BLaER1 treated with 17β-estradiol and CSF1 and Interleukin-3, amounts not matched to agents 10 nM and 100 nM (cell line): ENCODE measurements around the gene RECQL5.

Experiments
- H3K27ac ChIP-seq, 11 experiments: shearing (Covaris generic); formaldehyde crosslinking; 2 replicates each; pipeline ENCODE4 v1.8.1; 2022
- H3K27me3 ChIP-seq, 11 experiments: shearing (Covaris generic); formaldehyde crosslinking; 2 replicates each; pipeline ENCODE4 v1.8.1; 2022
- H3K36me3 ChIP-seq, 11 experiments: shearing (Covaris generic); formaldehyde crosslinking; 2 replicates each; pipeline ENCODE4 v1.8.1; 2022
- H3K4me1 ChIP-seq, 10 experiments: shearing (Covaris generic); formaldehyde crosslinking; 2 replicates each; pipeline ENCODE4 v1.8.1; 2022
- H3K4me2 ChIP-seq, 11 experiments: shearing (Covaris generic); formaldehyde crosslinking; 2 replicates each; pipeline ENCODE4 v1.8.1; 2022
- H3K4me3 ChIP-seq, 10 experiments: shearing (Covaris generic); formaldehyde crosslinking; 2 replicates each; pipeline ENCODE4 v1.8.1; 2022
- H3K9ac ChIP-seq, 11 experiments: shearing (Covaris generic); formaldehyde crosslinking; 2 replicates each; pipeline ENCODE4 v1.8.1; 2022
- H3K9me3 ChIP-seq, 11 experiments: shearing (Covaris generic); formaldehyde crosslinking; replicated peaks in 1 of 11; 2 replicates each; pipeline ENCODE4 v1.8.1; 2022
- H4K20me1 ChIP-seq, 11 experiments: shearing (Covaris generic); formaldehyde crosslinking; 2 replicates each; pipeline ENCODE4 v1.8.1; 2022
- Cebpa-rat ChIP-seq, 11 experiments: shearing (Covaris generic); IDR thresholded peaks; 2 replicates each; pipeline ENCODE4 v1.8.1; 2022

The RECQL5 gene

DNA sequence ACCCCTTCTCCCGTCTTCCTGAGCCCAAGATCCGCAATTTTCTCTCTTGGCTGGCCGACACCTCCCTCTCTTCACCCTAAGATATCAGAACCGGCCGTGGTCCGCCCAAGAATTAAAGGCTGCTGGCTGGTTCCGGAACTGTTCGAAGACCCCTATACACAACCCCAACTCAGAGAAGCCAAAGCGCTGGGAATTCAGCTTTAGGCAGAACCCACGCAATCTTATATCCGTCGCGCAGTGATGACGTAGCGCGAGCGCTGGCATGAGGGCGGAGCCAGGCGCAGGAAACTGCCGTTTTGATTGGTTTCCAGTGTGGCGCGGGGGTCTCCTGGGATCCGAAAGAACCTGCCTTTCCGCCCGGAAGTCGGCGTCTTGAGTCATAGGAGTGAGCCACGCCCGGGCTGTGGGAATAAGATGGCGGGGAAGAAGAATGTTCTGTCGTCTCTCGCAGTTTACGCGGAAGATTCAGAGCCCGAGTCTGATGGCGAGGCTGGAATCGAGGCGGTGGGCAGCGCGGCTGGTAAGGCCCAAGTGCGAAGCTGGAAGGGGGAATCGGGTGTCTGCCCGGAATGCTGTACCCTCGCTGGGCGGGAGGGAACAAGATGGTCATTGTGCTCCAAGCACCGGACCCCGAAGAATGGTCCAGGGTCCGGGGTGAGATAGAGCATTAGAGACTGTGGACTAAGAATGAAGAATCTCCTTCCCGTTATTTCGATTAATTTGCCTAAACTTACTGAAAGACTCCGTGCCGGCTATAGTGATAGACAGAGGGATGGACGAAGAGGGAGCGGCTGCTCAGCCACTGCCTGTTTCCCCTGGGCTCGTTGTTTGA, at the start of gene RECQL5, which contains the start of gene SAP30BP:
Gene RECQL5 (minus strand): TSS at position 196 of the 832 bp plus-strand sequence. CDS start 597 bp downstream, outside the sequence.
Gene SAP30BP (plus strand): TSS at position 380 of the 832 bp plus-strand sequence. CDS start 35 bp downstream, at position 415.
- Histone ChIP-seq H3K9ac (peak within 1 kb of the TSS; percentile 86 to 94 (median 91)), H3K27me3 (no peaks in the 10 kb centered on the region), H3K27ac (peak within 1 kb of the TSS; percentile 66 to 91 (median 88)), H3K36me3 (peaks cover 47 to 62% (median 52%) of the 10 kb centered on the region in 11 experiments), H3K4me2 (peak within 1 kb of the TSS; percentile 86 to 99 (median 92)), H4K20me1 (peaks cover 0 to 46% (median 18%) of the 10 kb centered on the region in 11 experiments; a peak in 15 of 22 replicates), H3K4me3 (peak within 1 kb of the TSS; percentile 77 to 97 (median 92)), H3K4me1 (peaks cover 22 to 40% (median 36%) of the 10 kb centered on the region in 10 experiments), H3K9me3 (no peaks in the 10 kb centered on the region)
- no peak for TF ChIP-seq Cebpa-rat (IDR thresholded peaks at IDR 0.05)

DNA sequence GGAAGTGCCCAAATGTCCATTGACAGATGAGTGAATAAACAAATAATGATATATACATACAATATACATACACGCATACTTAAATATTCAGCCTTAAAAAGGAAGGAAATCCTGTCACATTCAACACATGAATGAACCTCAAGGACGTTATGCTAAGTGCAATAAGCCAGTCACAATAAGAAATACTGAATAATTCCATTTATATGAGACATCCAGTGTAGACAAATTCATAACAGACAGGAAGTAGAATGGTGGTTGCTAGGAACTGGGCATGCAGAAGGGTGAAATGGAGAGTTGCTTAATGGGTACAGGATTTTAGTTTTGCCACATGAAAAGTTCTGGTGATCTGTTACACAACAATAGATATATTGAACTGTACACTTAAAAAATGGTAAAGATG, 45.5 kb upstream of the RECQL5 start:
- H3K4me2 ChIP-seq = peak overlapping the region in 7 of 11 experiments; percentile 7 to 44 (median 16); a peak in 10 of 22 replicates
- H3K9me3 ChIP-seq = no peaks in the 10 kb centered on the region
- H3K9ac ChIP-seq = no peak overlapping the region
- H3K4me1 ChIP-seq = peaks cover 6 to 27% (median 19%) of the 10 kb centered on the region in 10 experiments; a peak in 17 of 20 replicates
- no peaks in the 10 kb centered on the region for H3K27me3 ChIP-seq
- no peak overlapping the region for H3K4me3 ChIP-seq
- TF ChIP-seq Cebpa-rat (IDR thresholded peaks at IDR 0.05) = no peak
- peaks cover 0 to under 1% (median 0%) of the 10 kb centered on the region in 11 experiments; a peak in 1 of 22 replicates for H4K20me1 ChIP-seq
- no peak overlapping the region; a peak in 1 of 22 replicates for H3K27ac ChIP-seq
- H3K36me3 ChIP-seq = peaks cover 13 to 16% (median 15%) of the 10 kb centered on the region in 11 experiments

DNA sequence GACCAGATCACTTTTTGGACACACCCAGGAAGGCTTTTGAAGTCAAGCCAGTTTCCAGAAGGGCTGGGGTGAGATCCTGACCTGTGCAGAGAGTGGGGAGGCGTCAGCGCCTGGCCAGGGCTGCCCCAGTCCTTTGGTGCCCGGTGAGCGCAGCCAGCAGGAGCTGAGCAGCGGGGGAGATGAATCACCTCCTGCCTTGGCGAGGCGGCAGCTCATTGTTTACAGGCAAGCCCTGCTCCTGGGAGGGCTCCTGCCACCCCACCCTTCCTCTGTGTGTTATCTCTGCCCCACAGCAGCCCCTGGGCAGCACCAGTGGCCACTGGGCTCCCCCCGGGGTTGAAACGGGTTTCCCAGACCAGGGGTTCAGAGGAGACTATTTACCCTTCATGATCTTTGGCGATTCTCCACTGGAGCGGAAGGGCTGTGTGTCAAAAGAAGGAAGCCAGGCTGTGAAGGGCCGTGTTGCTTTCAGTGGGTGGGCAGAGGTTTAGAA, 40.2 kb upstream of the RECQL5 start:
- H3K4me1 ChIP-seq = peaks cover 0 to 35% (median 10%) of the 10 kb centered on the region in 10 experiments; a peak in 15 of 20 replicates
- peak overlapping the region in 5 of 11 experiments; percentile 6 to 43 (median 28); a peak in 7 of 22 replicates for H3K27ac ChIP-seq
- H3K9me3 ChIP-seq = no peaks in the 10 kb centered on the region
- peak overlapping the region in 2 of 11 experiments; percentile 9 to 18; a peak in 1 of 22 replicates for H3K4me2 ChIP-seq
- H3K9ac ChIP-seq = peak overlapping the region in 1 of 11 experiments; percentile 1; a peak in 2 of 22 replicates
- no peak for TF ChIP-seq Cebpa-rat (IDR thresholded peaks at IDR 0.05)
- no peak overlapping the region for H3K4me3 ChIP-seq
- no peaks in the 10 kb centered on the region for H3K27me3 ChIP-seq
- peaks cover 0 to 12% (median 0%) of the 10 kb centered on the region in 11 experiments; a peak in 2 of 22 replicates for H4K20me1 ChIP-seq
- H3K36me3 ChIP-seq = peaks cover 66 to 69% (median 68%) of the 10 kb centered on the region in 11 experiments

DNA sequence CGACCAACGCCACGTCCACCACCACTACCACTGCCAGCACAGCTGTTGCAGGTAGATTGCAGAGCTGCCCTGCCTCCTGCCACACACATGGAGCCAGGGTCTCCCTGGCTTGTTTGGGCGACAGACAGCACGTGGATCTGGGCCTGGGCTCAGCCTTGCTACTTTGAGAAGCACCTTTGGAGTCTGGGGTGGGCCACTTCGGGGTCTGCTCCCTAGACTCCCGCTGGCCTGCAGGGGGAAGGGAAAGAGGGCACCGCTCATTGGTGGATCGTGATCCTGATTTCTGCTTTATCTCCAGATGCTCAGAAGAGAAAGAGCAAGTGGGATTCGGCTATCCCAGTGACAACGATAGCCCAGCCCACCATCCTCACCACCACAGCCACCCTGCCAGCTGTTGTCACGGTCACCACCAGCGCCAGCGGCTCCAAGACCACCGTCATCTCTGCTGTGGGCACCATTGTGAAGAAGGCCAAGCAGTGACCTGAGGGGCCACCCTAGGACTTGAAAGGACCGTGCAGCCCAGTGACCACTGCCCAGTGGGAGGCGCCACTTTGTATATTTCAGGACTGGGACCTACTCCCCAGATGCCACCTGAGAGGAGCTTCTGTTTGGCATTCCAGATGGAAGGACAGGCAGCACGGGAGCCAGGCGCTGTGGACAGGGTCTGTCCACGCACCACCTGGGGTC, 39.2 kb upstream of the RECQL5 start:
- Histone ChIP-seq H3K9ac (no peak overlapping the region), H3K36me3 (peaks cover 76 to 79% (median 77%) of the 10 kb centered on the region in 11 experiments), H3K4me2 (no peak overlapping the region), H4K20me1 (peaks cover 0 to 12% (median 0%) of the 10 kb centered on the region in 11 experiments; a peak in 2 of 22 replicates), H3K27me3 (no peaks in the 10 kb centered on the region), H3K9me3 (no peaks in the 10 kb centered on the region), H3K27ac (0 out of 22 replicates have a peak overlapping the region, but pooled peaks of 1 of the 11 experiments have one; percentile 43), H3K4me1 (peaks cover 0 to 30% (median 4%) of the 10 kb centered on the region in 10 experiments; a peak in 9 of 20 replicates), H3K4me3 (no peak overlapping the region)
- TF ChIP-seq Cebpa-rat (IDR thresholded peaks at IDR 0.05) = no peak

DNA sequence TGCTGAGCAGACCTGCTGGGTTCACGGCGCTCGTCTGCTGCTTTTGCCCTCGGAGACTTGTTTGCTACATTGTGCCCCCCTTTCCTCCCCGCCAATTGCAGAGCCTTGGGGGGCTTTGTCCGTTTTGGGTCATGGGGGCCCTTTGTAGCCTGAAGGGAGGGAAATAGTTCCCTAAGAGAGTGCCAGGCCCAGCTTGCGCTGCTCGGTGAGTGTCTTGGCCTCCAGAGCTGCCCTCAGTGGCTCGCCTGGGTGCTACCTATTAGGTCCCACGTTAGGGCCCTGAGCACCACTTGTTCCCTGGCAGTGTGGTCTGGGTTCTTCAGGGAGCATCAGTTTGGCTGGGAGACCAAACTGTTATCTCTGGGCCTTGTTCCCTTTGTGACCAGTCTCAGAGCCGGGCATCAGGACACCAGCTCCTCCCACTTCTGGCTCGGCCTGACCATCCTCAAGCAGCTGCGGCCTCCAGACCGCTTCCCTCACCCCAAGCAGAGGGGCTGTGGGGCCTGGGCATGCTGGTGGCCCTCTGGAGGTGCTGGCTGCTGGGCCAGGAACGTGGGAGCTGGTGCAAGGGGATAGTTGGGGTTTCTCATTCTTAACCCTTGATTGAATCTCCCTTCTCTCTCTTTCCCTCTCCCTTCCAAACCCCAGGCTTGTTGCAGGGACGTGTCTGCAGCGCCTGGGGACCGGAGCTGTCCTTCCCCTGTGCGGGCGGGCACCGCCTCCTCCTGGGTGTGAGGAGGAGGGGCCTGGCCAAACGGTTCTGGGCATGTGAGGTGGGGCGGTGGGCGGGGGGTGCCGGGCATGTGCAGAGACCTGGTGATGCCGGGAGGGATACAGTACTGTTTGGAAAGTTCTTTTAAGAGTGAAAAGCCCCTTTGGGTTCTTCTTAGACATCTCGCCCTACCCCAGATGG, 38.3 kb upstream of the RECQL5 start:
- no peak overlapping the region; a peak in 1 of 22 replicates for H3K27ac ChIP-seq

DNA sequence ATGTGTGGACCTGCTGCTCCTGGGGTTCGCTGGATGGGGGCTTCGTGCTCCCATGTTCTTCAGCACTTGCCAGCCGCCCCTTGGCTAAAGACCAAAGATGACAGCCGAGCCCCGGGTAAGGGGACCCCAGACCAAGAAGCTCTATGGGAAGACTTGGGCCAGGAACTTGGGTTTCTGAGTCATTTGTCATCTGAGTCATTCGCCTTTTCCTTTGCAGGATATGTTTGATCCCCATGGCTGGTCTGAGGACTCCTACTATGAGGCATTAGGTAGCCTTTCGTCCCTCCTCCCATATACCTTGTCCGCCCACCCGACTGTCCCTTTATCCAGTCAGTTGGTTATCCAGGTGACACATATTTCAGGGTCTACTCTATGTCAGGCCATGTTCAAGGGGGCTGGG, 36.6 kb upstream of the RECQL5 start:
- Histone ChIP-seq H4K20me1 (peaks cover 0 to 24% (median 0%) of the 10 kb centered on the region in 11 experiments; a peak in 6 of 22 replicates), H3K36me3 (peaks cover 99 to 100% (median 100%) of the 10 kb centered on the region in 11 experiments), H3K4me3 (no peak overlapping the region), H3K4me2 (no peak overlapping the region), H3K9ac (no peak overlapping the region), H3K9me3 (no peaks in the 10 kb centered on the region), H3K27ac (0 out of 22 replicates have a peak overlapping the region, but pooled peaks of 1 of the 11 experiments have one; percentile 6), H3K27me3 (no peaks in the 10 kb centered on the region), H3K4me1 (peaks cover 0 to 25% (median 3%) of the 10 kb centered on the region in 10 experiments; a peak in 12 of 20 replicates)
- no peak for TF ChIP-seq Cebpa-rat (IDR thresholded peaks at IDR 0.05)

More for the DNA sequence above, 38.3 kb upstream of the RECQL5 start:
- peaks cover 0 to 16% (median 0%) of the 10 kb centered on the region in 11 experiments; a peak in 2 of 22 replicates for H4K20me1 ChIP-seq
- no peak overlapping the region for H3K9ac ChIP-seq
- no peaks in the 10 kb centered on the region for H3K27me3 ChIP-seq
- no peak for TF ChIP-seq Cebpa-rat (IDR thresholded peaks at IDR 0.05)
- no peak overlapping the region for H3K4me2 ChIP-seq
- peaks cover 0 to 25% (median 0%) of the 10 kb centered on the region in 10 experiments; a peak in 6 of 20 replicates for H3K4me1 ChIP-seq
- H3K36me3 ChIP-seq = peaks cover 85 to 89% (median 87%) of the 10 kb centered on the region in 11 experiments
- no peaks in the 10 kb centered on the region for H3K9me3 ChIP-seq
- no peak overlapping the region for H3K4me3 ChIP-seq

DNA sequence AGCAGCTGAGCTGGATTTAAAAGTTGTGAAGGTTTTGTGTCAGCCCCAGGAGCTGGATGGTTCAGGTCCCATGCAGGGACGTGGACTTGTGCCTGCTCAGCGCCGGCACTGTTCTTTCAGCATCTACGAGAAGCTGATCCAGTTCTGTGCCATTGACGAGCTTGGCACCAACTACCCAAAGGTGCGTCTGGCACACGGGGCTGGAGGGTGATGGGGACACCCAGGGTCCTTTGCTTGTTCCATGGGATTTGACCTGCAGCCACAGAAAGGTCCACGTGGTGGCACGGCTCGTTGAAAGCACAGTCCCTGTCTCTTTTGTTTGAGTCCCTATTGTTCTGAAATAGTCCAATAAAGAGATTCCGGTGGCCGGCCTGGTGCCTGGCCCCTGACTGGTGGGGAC, 36.2 kb upstream of the RECQL5 start:
- Histone ChIP-seq H3K4me1 (peaks cover 0 to 28% (median 7%) of the 10 kb centered on the region in 10 experiments; a peak in 17 of 20 replicates), H3K4me3 (no peak overlapping the region), H3K27me3 (no peaks in the 10 kb centered on the region), H3K27ac (0 out of 22 replicates have a peak overlapping the region, but pooled peaks of 1 of the 11 experiments have one; percentile 6), H3K4me2 (no peak overlapping the region), H3K36me3 (peaks cover 98 to 100% (median 100%) of the 10 kb centered on the region in 11 experiments), H3K9ac (no peak overlapping the region), H4K20me1 (peaks cover 0 to 28% (median 0%) of the 10 kb centered on the region in 11 experiments; a peak in 7 of 22 replicates), H3K9me3 (no peaks in the 10 kb centered on the region)
- no peak for TF ChIP-seq Cebpa-rat (IDR thresholded peaks at IDR 0.05)
